ENCODE data around the gene TRIM34.
"Not testable (repeated sequence)": the region's sequence is repeated elsewhere in the genome, so short reads cannot be mapped to it uniquely, and the experiment has no call there.

Gene TRIM34

DNA sequence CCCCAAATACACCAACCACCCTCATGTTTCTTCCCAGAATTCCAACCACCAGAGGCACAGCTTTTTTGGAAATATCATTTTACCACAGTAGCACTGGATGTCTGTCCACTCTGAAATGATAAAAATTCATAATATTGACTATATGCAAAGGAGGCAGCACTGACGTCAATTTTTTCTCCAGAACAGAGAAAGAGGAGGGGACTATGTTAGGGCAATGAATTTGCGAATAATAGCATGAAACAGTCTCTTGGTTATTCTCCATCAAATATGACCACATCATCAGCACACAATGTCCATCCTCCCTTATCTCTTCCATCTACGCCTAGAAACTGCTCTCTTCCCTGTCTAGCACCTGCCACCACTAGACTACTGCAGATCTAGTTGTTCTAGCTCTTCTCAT lies 21.3 kb downstream of the TRIM34 start:
- TF ChIP-seq, protein P1, sequence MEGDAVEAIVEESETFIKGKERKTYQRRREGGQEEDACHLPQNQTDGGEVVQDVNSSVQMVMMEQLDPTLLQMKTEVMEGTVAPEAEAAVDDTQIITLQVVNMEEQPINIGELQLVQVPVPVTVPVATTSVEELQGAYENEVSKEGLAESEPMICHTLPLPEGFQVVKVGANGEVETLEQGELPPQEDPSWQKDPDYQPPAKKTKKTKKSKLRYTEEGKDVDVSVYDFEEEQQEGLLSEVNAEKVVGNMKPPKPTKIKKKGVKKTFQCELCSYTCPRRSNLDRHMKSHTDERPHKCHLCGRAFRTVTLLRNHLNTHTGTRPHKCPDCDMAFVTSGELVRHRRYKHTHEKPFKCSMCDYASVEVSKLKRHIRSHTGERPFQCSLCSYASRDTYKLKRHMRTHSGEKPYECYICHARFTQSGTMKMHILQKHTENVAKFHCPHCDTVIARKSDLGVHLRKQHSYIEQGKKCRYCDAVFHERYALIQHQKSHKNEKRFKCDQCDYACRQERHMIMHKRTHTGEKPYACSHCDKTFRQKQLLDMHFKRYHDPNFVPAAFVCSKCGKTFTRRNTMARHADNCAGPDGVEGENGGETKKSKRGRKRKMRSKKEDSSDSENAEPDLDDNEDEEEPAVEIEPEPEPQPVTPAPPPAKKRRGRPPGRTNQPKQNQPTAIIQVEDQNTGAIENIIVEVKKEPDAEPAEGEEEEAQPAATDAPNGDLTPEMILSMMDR (IDR thresholded peaks at IDR 0.05) = no peak
- Histone ChIP-seq H3K4me3 (ENCODE audit: low read depth, low read length) (no peak overlapping the region), H2AFZ (no peak overlapping the region), H3K9me3 (ENCODE audit: control insufficient read depth, low read length) (no peaks in the 10 kb centered on the region), H3K27ac (no peak overlapping the region), H3K4me2 (ENCODE audit: low read length) (no peak overlapping the region), H3K4me1 (no peaks in the 10 kb centered on the region), H3K36me3 (ENCODE audit: control insufficient read depth, insufficient read depth, low read length) (no peaks in the 10 kb centered on the region), H3K9ac (no peak overlapping the region), H3K79me2 (no peaks in the 10 kb centered on the region), H3K27me3 (ENCODE audit: control insufficient read depth, insufficient read depth, low read length) (no peaks in the 10 kb centered on the region)

DNA sequence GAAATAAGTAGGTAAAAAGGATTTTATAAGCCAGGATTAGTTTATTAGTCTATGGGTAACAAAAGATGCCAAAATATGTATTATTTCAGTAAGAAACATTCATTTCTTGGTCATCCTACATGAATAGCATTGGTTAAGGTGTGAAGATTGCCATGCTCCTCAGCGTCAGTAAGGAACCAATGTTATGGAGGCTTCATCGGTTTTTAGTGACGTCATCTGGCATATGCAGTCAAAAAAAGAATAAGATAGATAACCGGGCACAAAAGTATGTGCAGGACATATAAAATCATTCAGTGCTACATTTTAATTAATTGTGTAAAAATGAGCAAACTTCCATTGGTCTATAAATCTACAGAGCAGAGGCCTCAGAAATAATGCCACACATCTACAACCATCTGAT lies 30.7 kb downstream of the TRIM34 start:
- H3K4me1 ChIP-seq = no peaks in the 10 kb centered on the region
- TF ChIP-seq, protein P1 (IDR thresholded peaks at IDR 0.05) = no peak

DNA sequence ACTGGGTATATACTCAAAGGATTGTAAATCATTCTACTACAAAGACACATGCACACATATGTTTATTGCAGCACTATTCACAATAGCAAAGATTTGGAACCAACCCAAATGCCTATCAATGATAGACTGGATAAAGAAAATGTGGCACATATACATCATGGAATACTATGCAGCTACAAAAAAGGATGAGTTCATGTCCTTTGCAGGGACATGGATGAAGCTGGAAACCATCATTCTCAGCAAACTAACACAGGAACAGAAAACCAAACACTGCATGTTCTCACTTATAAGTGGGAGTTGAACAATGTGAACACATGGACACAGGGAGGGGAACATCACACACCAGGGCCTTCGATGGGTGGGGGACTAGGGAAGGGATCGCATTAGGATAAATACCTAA lies 32.2 kb downstream of the TRIM34 start:
- H3K4me2 ChIP-seq (ENCODE audit: low read length); H3K27ac ChIP-seq; H3K27me3 ChIP-seq (ENCODE audit: control insufficient read depth, insufficient read depth, low read length); H2AFZ ChIP-seq; H3K9ac ChIP-seq; H3K4me3 ChIP-seq (ENCODE audit: low read depth, low read length); H3K4me1 ChIP-seq; H3K9me3 ChIP-seq (ENCODE audit: control insufficient read depth, low read length); H3K79me2 ChIP-seq; H3K36me3 ChIP-seq (ENCODE audit: control insufficient read depth, insufficient read depth, low read length): not testable (repeated sequence)

More for the DNA sequence above, 30.7 kb downstream of the TRIM34 start:
- Histone ChIP-seq H2AFZ (no peak overlapping the region), H3K36me3 (ENCODE audit: control insufficient read depth, insufficient read depth, low read length) (no peaks in the 10 kb centered on the region), H3K4me2 (ENCODE audit: low read length) (no peak overlapping the region), H3K27me3 (ENCODE audit: control insufficient read depth, insufficient read depth, low read length) (no peaks in the 10 kb centered on the region), H3K9ac (no peak overlapping the region), H3K27ac (no peak overlapping the region), H3K79me2 (no peaks in the 10 kb centered on the region), H3K9me3 (ENCODE audit: control insufficient read depth, low read length) (no peaks in the 10 kb centered on the region), H3K4me3 (ENCODE audit: low read depth, low read length) (no peak overlapping the region)

DNA sequence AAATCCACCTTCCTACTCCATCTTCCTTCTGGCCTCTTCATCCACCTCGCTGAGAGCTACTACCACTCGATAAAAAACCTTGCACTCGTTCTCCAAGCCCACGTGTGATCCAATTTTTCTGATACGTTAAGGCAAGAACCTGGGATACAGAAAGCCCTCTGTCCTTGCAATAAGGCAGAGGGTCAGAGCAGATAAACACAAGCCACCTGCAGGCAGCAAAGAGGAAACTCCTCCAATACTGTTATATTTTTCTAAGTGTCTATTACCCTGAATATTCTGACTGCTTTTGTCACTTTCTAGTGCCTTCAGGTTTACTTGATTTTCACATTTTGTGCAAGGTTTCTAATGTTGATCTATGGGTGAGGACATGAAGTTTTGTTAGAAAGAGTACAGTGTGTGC lies 33.5 kb downstream of the TRIM34 start:
- Histone ChIP-seq H3K9ac (no peak overlapping the region), H3K27me3 (ENCODE audit: control insufficient read depth, insufficient read depth, low read length) (no peaks in the 10 kb centered on the region), H2AFZ (no peak overlapping the region), H3K4me1 (no peaks in the 10 kb centered on the region), H3K36me3 (ENCODE audit: control insufficient read depth, insufficient read depth, low read length) (no peaks in the 10 kb centered on the region), H3K4me3 (ENCODE audit: low read depth, low read length) (no peak overlapping the region), H3K4me2 (ENCODE audit: low read length) (no peak overlapping the region), H3K79me2 (no peaks in the 10 kb centered on the region), H3K27ac (no peak overlapping the region), H3K9me3 (ENCODE audit: control insufficient read depth, low read length) (no peaks in the 10 kb centered on the region)
- TF ChIP-seq, protein P1 (IDR thresholded peaks at IDR 0.05) = no peak

DNA sequence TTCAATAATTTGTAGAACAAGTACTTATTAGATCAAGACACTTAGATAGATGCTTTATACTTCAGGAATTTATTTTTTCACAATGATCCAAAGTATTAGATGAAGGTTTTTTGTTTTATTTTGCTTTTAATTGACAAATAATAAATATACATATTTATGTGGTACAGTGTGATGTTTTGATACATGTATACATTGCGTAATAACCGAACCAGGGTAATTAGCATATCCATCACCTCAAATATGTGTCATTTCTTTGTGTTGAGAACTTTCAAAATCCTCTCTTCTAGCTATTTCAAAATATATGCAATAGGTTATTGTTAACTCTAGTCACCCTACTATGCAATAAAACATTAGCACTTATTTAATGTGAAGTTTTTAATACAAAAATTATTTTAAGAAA lies 38.7 kb downstream of the TRIM34 start:
- H3K9me3 ChIP-seq (ENCODE audit: control insufficient read depth, low read length) = no peaks in the 10 kb centered on the region
- H3K79me2 ChIP-seq = no peaks in the 10 kb centered on the region
- H3K4me3 ChIP-seq (ENCODE audit: low read depth, low read length) = no peak overlapping the region
- H3K27ac ChIP-seq = no peak overlapping the region
- H3K9ac ChIP-seq = no peak overlapping the region
- H3K27me3 ChIP-seq (ENCODE audit: control insufficient read depth, insufficient read depth, low read length) = no peaks in the 10 kb centered on the region
- no peak overlapping the region for H3K4me2 ChIP-seq (ENCODE audit: low read length)
- H2AFZ ChIP-seq = no peak overlapping the region
- TF ChIP-seq, protein P1 (IDR thresholded peaks at IDR 0.05) = no peak
- H3K36me3 ChIP-seq (ENCODE audit: control insufficient read depth, insufficient read depth, low read length) = no peaks in the 10 kb centered on the region
- no peaks in the 10 kb centered on the region for H3K4me1 ChIP-seq

Measured in parathyroid adenoma (tissue), 2 donors.